Measurements from ENCODE around the gene OSBPL3. TPM values are rescaled to one million over a fixed set of nuclear protein-coding genes. Genes with fewer than 3 reads are reported as not detected.

OSBPL3 gene
- total RNA-seq, 1 experiment from 2014 or later, result 16.0 TPM

DNA sequence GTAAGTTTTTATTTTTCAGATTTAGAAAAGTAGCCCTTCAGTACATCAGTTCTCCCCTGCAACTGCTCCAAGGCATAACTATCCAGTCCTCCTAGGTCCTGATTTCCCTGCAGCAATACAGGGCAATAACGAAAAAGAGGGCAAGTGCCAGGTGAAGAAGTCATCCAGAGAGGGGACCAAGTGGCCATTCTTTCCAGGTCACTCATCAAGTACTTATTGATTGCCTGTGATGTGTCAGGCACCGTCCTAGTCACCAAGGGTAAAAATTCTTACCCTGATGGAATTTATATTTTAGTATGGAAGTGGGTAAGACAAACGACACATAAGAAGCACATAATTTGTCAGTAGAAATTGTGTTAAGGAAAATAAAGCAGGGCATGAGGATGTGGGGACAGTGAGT lies 155.6 kb downstream of the OSBPL3 start (continued):
- TF ChIP-seq, protein P1, sequence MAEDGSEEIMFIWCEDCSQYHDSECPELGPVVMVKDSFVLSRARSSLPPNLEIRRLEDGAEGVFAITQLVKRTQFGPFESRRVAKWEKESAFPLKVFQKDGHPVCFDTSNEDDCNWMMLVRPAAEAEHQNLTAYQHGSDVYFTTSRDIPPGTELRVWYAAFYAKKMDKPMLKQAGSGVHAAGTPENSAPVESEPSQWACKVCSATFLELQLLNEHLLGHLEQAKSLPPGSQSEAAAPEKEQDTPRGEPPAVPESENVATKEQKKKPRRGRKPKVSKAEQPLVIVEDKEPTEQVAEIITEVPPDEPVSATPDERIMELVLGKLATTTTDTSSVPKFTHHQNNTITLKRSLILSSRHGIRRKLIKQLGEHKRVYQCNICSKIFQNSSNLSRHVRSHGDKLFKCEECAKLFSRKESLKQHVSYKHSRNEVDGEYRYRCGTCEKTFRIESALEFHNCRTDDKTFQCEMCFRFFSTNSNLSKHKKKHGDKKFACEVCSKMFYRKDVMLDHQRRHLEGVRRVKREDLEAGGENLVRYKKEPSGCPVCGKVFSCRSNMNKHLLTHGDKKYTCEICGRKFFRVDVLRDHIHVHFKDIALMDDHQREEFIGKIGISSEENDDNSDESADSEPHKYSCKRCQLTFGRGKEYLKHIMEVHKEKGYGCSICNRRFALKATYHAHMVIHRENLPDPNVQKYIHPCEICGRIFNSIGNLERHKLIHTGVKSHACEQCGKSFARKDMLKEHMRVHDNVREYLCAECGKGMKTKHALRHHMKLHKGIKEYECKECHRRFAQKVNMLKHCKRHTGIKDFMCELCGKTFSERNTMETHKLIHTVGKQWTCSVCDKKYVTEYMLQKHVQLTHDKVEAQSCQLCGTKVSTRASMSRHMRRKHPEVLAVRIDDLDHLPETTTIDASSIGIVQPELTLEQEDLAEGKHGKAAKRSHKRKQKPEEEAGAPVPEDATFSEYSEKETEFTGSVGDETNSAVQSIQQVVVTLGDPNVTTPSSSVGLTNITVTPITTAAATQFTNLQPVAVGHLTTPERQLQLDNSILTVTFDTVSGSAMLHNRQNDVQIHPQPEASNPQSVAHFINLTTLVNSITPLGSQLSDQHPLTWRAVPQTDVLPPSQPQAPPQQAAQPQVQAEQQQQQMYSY (CRISPR knock-in tag; IDR thresholded peaks at IDR 0.05), result no peak
- TF ChIP-seq, protein P2, sequence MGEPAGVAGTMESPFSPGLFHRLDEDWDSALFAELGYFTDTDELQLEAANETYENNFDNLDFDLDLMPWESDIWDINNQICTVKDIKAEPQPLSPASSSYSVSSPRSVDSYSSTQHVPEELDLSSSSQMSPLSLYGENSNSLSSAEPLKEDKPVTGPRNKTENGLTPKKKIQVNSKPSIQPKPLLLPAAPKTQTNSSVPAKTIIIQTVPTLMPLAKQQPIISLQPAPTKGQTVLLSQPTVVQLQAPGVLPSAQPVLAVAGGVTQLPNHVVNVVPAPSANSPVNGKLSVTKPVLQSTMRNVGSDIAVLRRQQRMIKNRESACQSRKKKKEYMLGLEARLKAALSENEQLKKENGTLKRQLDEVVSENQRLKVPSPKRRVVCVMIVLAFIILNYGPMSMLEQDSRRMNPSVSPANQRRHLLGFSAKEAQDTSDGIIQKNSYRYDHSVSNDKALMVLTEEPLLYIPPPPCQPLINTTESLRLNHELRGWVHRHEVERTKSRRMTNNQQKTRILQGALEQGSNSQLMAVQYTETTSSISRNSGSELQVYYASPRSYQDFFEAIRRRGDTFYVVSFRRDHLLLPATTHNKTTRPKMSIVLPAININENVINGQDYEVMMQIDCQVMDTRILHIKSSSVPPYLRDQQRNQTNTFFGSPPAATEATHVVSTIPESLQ (CRISPR knock-in tag; IDR thresholded peaks at IDR 0.05), result no peak
- TF ChIP-seq GRHL2 (CRISPR knock-in tag; IDR thresholded peaks at IDR 0.05; ENCODE audit: insufficient replicate concordance, severe bottlenecking) (no peak), ZNF396 (CRISPR knock-in tag; IDR thresholded peaks at IDR 0.05; ENCODE audit: borderline replicate concordance) (no peak), NFYB (CRISPR knock-in tag; conservative IDR thresholded peaks at IDR 0.05; ENCODE audit: low read depth) (no peak)
- TF ChIP-seq, protein P3, sequence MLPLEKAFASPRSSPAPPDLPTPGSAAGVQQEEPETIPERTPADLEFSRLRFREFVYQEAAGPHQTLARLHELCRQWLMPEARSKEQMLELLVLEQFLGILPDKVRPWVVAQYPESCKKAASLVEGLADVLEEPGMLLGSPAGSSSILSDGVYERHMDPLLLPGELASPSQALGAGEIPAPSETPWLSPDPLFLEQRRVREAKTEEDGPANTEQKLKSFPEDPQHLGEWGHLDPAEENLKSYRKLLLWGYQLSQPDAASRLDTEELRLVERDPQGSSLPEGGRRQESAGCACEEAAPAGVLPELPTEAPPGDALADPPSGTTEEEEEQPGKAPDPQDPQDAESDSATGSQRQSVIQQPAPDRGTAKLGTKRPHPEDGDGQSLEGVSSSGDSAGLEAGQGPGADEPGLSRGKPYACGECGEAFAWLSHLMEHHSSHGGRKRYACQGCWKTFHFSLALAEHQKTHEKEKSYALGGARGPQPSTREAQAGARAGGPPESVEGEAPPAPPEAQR (CRISPR knock-in tag; IDR thresholded peaks at IDR 0.05), result no peak
- TF ChIP-seq, protein P4, sequence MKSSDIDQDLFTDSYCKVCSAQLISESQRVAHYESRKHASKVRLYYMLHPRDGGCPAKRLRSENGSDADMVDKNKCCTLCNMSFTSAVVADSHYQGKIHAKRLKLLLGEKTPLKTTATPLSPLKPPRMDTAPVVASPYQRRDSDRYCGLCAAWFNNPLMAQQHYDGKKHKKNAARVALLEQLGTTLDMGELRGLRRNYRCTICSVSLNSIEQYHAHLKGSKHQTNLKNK (CRISPR knock-in tag; IDR thresholded peaks at IDR 0.05), result no peak
- TF ChIP-seq, protein P5, sequence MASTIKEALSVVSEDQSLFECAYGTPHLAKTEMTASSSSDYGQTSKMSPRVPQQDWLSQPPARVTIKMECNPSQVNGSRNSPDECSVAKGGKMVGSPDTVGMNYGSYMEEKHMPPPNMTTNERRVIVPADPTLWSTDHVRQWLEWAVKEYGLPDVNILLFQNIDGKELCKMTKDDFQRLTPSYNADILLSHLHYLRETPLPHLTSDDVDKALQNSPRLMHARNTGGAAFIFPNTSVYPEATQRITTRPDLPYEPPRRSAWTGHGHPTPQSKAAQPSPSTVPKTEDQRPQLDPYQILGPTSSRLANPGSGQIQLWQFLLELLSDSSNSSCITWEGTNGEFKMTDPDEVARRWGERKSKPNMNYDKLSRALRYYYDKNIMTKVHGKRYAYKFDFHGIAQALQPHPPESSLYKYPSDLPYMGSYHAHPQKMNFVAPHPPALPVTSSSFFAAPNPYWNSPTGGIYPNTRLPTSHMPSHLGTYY (CRISPR knock-in tag; IDR thresholded peaks at IDR 0.05), result no peak

DNA sequence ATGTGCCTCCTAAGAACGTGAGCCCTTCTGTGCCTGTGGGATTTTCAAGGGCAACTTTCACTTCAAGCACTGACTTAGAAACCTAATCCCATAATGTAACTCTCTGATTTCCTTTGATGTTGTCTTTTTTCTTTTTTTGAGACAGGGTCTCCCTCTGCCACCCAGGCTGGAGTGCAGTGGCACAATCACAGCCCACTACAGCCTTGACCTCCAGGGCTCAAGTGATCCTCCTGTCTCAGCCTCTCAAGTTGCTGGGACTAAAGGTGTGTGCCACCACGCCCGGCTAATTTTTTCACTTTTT lies 158.3 kb downstream of the OSBPL3 start:
- ChIA-PET CTCF (interaction anchor here (2.4 to 3.3 kb wide), 3 partner anchors 9 to 272 kb away, joined by 15 to 28 read pairs (median 18); no protein-coding TSS in a partner anchor), POLR2A (no interaction called here)
- Mint-ChIP-seq H3K27me3 (ENCODE audit: low read depth) (no peaks in the 10 kb centered on the region), H3K36me3 (peaks cover 5% of the 10 kb centered on the region), H3K27ac (no peak overlapping the region), H3K9me3 (no peaks in the 10 kb centered on the region), H3K4me1 (peaks cover 9% of the 10 kb centered on the region), H3K4me3 (no peak overlapping the region)
- DNase-seq (ENCODE audit: low spot score) (no peak), ATAC-seq (no peak)
- TF ChIP-seq FOXJ3 (CRISPR knock-in tag; IDR thresholded peaks at IDR 0.05; ENCODE audit: borderline replicate concordance) (no peak), GABPB1 (CRISPR knock-in tag; IDR thresholded peaks at IDR 0.05) (no peak), SP1 (CRISPR knock-in tag; conservative IDR thresholded peaks at IDR 0.05) (no peak), ETV6 (CRISPR knock-in tag; IDR thresholded peaks at IDR 0.05) (no peak), PRRX2 (CRISPR knock-in tag; IDR thresholded peaks at IDR 0.05) (no peak), CREM (CRISPR knock-in tag; IDR thresholded peaks at IDR 0.05) (no peak), SMAD3 (CRISPR knock-in tag; IDR thresholded peaks at IDR 0.05; ENCODE audit: borderline replicate concordance) (no peak)
- TF ChIP-seq, protein P3 (CRISPR knock-in tag; IDR thresholded peaks at IDR 0.05), result no peak
- TF ChIP-seq, protein P6, sequence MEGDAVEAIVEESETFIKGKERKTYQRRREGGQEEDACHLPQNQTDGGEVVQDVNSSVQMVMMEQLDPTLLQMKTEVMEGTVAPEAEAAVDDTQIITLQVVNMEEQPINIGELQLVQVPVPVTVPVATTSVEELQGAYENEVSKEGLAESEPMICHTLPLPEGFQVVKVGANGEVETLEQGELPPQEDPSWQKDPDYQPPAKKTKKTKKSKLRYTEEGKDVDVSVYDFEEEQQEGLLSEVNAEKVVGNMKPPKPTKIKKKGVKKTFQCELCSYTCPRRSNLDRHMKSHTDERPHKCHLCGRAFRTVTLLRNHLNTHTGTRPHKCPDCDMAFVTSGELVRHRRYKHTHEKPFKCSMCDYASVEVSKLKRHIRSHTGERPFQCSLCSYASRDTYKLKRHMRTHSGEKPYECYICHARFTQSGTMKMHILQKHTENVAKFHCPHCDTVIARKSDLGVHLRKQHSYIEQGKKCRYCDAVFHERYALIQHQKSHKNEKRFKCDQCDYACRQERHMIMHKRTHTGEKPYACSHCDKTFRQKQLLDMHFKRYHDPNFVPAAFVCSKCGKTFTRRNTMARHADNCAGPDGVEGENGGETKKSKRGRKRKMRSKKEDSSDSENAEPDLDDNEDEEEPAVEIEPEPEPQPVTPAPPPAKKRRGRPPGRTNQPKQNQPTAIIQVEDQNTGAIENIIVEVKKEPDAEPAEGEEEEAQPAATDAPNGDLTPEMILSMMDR (IDR thresholded peaks at IDR 0.05), result no peak
- TF ChIP-seq, protein P7, sequence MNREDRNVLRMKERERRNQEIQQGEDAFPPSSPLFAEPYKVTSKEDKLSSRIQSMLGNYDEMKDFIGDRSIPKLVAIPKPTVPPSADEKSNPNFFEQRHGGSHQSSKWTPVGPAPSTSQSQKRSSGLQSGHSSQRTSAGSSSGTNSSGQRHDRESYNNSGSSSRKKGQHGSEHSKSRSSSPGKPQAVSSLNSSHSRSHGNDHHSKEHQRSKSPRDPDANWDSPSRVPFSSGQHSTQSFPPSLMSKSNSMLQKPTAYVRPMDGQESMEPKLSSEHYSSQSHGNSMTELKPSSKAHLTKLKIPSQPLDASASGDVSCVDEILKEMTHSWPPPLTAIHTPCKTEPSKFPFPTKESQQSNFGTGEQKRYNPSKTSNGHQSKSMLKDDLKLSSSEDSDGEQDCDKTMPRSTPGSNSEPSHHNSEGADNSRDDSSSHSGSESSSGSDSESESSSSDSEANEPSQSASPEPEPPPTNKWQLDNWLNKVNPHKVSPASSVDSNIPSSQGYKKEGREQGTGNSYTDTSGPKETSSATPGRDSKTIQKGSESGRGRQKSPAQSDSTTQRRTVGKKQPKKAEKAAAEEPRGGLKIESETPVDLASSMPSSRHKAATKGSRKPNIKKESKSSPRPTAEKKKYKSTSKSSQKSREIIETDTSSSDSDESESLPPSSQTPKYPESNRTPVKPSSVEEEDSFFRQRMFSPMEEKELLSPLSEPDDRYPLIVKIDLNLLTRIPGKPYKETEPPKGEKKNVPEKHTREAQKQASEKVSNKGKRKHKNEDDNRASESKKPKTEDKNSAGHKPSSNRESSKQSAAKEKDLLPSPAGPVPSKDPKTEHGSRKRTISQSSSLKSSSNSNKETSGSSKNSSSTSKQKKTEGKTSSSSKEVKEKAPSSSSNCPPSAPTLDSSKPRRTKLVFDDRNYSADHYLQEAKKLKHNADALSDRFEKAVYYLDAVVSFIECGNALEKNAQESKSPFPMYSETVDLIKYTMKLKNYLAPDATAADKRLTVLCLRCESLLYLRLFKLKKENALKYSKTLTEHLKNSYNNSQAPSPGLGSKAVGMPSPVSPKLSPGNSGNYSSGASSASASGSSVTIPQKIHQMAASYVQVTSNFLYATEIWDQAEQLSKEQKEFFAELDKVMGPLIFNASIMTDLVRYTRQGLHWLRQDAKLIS (CRISPR knock-in tag; IDR thresholded peaks at IDR 0.05; ENCODE audit: borderline replicate concordance), result no peak
- TF ChIP-seq, protein P8, sequence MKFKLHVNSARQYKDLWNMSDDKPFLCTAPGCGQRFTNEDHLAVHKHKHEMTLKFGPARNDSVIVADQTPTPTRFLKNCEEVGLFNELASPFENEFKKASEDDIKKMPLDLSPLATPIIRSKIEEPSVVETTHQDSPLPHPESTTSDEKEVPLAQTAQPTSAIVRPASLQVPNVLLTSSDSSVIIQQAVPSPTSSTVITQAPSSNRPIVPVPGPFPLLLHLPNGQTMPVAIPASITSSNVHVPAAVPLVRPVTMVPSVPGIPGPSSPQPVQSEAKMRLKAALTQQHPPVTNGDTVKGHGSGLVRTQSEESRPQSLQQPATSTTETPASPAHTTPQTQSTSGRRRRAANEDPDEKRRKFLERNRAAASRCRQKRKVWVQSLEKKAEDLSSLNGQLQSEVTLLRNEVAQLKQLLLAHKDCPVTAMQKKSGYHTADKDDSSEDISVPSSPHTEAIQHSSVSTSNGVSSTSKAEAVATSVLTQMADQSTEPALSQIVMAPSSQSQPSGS (CRISPR knock-in tag; IDR thresholded peaks at IDR 0.05; ENCODE audit: borderline replicate concordance, low read depth), result no peak
